ENCODE results near the gene FFAR1.

DNA sequence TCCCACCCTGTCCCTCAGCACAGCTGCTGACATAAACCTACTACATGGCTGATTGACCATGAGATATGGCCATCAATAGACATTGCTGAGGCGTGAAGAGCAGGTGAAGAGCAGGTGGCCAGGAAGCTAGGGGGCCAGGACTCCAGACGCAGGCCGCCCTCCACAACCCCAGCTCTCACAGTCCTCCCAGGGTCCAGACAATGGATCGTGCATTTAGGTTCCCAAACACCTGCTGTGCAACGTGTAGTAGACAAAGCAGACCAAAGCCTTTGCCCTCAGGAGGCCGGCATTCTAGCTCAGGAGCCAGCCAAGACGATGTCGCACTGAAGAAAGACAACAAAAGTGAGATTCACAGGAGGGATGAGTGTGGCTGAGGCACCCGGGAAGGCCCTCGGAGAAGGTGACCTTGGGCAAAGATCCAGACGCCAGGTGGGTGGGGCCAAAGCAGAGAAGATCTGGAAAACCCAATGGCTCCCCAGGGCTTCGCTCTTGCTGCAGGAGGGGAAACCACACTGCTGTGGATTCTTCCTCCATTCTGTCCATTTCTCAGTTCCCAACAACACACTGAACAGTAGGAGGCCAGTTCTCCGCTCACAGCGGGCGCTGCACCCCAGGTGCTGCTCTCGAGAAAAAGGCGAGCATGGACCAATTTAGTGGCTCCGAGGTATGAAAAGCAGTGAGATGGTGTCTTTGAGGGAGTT is 1.4 kb downstream of the FFAR1 start:
- TF ChIP-seq, protein P1, sequence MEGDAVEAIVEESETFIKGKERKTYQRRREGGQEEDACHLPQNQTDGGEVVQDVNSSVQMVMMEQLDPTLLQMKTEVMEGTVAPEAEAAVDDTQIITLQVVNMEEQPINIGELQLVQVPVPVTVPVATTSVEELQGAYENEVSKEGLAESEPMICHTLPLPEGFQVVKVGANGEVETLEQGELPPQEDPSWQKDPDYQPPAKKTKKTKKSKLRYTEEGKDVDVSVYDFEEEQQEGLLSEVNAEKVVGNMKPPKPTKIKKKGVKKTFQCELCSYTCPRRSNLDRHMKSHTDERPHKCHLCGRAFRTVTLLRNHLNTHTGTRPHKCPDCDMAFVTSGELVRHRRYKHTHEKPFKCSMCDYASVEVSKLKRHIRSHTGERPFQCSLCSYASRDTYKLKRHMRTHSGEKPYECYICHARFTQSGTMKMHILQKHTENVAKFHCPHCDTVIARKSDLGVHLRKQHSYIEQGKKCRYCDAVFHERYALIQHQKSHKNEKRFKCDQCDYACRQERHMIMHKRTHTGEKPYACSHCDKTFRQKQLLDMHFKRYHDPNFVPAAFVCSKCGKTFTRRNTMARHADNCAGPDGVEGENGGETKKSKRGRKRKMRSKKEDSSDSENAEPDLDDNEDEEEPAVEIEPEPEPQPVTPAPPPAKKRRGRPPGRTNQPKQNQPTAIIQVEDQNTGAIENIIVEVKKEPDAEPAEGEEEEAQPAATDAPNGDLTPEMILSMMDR (IDR thresholded peaks at IDR 0.05; ENCODE audit: borderline replicate concordance, extremely low read depth, low read length, poor library complexity, severe bottlenecking), result no peak
- no peak for TF ChIP-seq EZH2 (IDR thresholded peaks at IDR 0.05; ENCODE audit: borderline replicate concordance, low read depth, low read length, severe bottlenecking)

All from DND-41 (cell line).